GM19240 (cell line): ENCODE measurements around the gene NUP188.

ENCODE experiments used
- DNase-seq: peaks from one replicate; pipeline ENCODE4 v3.0.0; 2011; ENCODE audit warnings: low spot score; ENCODE audit not compliant: insufficient read length

NUP188 gene

DNA sequence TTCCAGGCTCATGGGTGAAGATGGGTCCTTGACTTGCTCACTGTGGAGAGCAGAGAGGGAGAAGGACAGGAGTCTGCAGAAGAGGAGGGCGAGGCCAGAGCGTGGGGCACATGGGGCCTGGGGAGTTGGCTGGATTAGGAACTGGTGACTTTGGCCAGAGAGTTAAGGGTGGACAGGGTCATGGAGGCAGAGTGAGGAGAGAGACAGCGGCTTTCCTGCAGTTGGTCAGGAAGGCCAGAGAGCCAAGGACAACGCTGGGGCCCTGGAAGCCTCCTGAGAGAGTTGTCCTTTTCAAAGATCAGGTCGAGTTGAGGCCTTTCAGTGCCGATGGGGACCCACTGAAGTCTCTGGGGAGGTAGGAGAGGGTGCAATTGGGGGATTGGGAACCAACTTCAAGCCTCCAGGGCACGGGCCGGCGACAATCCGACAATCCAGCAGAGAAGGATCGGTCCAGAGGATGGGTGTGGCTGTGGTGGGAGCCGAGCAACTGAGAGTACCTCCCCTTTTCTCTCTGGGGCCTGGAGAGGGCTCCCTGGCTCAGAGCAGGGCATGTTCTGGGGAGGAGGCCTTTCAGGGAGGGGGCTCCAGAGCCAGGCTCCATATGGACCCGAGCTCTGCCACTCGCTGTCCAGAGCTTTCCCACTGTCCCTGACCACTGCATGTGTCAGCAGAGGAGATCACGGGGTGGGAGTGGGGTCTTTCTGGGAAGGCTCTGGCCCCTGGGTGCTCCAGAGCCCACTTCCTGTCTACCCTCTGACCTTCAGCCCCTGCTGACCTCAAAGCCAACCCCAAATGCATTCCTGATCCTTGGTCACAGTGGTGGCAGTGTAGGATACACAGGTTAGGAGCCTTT lies 34.2 kb upstream of the NUP188 start:
- no peak for DNase-seq

DNA sequence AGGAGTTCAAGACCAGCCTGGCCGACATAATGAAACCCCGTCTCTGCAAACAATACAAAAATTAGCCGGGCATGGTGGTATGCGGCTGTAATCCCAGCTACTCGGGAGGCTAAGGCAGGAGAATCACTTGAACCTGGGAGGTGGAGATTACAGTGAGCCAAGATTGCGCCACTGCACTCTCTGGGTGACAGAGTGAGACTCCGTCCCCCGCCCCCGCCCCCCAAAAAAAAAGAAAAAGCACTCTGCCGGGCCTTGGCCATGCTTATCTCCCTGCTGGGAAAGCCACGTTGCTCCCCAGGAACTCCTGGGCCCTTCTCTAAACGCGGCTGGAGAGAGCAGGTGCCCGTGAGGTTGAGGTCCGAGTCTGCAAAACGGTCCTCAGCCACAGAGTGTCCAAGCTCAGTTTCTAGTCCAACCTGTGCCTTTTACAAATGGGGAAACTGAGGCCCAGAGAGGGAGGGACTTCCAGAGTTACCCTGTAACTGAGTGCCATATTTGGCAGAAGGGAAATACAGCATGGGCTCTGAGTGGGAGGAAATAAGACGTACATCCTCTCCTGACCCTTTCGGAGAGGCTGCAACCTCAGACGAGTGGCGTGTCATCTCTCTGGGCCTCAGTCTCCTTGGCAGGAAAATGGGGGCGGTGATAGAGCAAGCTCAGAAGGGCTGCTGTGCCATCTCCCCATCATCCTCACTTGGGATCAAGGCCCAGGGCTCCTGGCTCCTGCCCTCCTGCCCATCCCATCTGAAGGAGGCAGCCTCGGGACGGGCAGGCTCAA lies 33.3 kb upstream of the NUP188 start:
- no peak for DNase-seq

- DNase-seq: no peak
Measured at GRCh38 chr9:128916204-128916603, 31.3 kb upstream of the NUP188 start.

- DNase-seq: no peak
Measured at GRCh38 chr9:128916745-128917144, 30.8 kb upstream of the NUP188 start.

DNA sequence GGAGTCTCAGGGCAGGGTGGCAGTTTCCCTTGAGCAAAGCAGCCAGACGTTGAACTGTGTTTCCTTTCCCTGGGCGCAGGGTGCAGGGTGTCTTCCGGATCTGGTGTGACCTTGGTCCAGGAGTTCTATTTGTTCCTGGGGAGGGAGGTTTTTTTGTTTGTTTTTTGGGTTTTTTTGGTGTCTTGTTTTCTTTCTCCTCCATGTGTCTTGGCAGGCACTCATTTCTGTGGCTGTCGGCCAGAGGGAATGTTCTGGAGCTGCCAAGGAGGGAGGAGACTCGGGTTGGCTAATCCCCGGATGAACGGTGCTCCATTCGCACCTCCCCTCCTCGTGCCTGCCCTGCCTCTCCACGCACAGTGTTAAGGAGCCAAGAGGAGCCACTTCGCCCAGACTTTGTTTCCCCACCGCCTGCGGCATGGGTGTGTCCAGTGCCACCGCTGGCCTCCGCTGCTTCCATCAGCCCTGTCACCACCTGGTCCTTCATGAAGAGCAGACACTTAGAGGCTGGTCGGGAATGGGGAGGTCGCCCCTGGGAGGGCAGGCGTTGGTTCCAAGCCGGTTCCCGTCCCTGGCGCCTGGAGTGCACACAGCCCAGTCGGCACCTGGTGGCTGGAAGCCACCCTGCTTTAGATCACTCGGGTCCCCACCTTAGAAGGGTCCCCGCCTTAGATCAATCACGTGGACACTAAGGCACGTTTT lies 30.2 kb upstream of the NUP188 start:
- no peak for DNase-seq

DNA sequence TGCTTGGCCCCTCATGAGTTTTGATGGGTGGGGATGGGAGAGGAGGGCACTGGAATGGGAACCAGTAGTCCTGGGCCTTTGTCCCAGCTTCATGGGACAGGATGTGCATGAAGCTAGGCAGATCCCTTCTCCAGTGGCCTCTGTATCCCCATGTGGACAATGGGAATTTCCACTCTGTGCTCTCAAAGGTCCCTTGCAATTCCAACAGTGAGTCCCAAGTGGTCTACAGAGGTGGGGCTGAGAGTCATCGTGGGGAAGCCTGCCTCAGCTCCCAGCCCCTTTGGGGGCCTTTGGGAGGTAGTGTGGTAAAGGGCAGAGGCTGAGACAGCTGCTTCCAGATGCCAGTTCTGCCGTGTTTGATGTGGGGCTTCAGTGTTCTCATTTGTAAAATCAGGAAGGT lies 28.6 kb upstream of the NUP188 start:
- DNase-seq: no peak

DNA sequence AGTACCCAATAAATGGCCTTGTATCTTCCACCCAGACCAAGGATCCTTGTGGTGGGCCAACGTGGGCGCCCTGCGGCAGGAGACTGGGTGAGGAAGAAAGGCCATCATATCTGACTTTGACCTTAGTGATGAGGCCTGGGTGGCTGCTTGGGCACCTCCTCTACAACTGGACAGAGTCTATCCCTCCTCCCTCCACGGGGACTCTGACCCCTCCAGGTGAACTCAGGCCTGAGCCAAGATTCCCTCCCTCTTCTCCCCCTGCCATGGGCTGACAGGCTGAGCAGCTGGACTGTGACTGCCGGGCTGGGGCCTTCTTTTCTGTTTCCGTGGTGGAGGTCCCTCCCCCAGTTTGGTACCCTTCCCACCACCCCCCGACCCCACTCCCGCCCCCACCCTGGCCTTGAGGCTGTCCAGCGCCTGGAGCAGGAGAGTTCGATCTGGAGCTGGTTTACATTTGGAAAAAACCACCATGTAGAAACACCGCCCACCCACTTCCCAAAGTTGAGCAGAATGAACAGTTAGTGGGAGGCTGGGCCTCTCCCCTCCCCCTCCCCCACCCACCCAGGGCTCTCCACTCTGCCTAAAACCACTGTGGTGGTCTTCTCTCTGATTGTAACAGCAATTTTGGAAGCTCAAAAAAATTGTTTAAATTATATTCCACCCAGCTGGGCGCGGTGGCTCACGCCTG lies 28.0 kb upstream of the NUP188 start:
- DNase-seq: no peak

DNA sequence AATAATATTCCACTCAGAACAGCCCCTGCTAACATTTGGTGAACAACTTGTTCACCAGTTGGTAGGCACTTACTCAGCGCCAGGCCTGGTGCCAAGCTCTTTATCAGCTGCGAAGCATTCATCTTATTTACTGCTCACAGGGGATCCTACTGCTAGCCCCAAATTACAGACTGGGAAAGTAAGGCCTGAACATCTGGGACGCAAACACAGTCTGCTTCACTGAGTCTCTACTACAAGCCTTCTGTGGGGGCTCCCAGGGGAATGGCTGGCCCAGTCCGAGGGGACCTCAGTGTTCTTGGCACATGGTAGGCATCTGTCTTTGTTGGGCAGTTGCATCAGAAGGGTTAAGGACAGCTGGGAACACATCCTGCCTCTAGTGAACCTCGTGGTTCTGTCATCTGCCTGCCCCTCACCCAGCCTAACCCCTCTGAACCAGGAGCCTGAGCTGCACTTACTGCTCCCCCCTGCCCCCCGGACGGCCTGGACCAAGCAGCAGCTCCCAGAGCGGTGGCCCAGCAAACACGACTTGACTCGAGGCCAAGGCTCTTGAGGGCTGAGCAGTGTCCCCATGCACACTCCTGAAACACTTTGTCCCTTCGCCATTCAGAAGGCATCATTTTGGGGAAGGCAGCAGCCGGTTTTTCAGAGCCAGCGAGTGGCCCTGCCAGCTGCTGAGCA lies 27.0 kb upstream of the NUP188 start, which contains the start of gene PHYHD1:
PHYHD1 (plus strand) TSS at position 602 of the 678 bp plus-strand sequence. CDS start 1,342 bp downstream, outside the sequence.
- DNase-seq: no peak

DNA sequence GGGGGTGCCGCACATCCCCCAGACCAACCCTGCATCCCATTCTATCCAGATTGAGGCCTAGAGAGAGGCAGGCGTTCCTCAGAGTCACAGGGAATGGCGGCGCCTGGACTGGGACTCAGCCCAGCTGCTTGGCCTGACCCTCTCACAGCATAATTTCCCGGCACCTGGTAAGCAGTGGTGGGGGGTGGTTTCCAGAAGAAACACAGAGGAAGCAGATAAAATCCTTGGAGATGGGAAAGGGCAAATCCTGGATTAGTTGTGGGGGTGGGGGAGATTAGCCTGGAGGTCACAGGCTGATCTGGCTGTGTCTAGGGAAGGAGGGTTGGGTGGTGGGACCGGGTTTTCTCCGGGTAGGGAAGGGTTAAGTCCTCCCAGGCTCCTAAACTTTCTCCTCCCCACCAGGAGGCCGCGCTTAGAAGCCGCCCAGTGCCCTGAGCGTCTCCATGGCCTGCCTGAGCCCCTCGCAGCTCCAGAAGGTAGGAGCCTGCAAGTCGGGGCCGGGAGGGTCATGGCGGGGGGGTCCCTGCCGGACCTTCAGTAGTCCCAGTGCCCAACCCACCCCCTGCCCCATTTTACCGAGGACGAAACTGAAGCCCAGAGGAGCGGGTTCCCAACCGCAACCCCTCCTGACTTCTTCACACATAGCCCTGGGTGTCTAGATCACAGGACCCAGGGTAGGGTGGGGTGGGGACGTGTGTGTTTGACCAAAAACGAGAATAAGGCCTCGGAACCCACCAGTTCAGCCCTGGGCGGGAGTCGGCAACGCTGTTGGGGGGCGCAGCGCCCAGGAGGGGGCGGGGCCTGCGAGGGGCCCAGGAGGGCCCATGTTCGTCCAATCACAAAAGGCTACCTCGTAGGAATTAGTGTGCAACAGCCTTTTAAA lies 25.4 kb upstream of the NUP188 start:
- DNase-seq: no peak

DNA sequence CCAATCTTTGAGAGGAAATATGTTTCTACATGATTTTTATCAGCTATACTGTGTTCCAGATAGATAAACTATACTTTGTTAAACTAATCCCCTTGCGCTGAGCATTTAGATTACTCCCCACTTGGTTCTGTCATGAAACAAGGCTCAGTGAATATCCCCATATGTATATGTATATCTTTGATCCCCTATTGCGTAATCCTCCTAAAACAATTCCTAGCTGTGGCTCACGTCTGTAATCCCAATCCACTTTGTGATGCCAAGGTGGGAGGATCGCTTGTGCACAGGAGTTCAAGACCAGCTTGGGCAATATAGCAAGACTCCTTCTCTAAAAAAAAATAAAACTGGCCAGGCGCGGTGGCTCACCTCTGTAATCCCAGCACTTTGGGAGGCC lies 24.0 kb upstream of the NUP188 start:
- DNase-seq: no peak

DNA sequence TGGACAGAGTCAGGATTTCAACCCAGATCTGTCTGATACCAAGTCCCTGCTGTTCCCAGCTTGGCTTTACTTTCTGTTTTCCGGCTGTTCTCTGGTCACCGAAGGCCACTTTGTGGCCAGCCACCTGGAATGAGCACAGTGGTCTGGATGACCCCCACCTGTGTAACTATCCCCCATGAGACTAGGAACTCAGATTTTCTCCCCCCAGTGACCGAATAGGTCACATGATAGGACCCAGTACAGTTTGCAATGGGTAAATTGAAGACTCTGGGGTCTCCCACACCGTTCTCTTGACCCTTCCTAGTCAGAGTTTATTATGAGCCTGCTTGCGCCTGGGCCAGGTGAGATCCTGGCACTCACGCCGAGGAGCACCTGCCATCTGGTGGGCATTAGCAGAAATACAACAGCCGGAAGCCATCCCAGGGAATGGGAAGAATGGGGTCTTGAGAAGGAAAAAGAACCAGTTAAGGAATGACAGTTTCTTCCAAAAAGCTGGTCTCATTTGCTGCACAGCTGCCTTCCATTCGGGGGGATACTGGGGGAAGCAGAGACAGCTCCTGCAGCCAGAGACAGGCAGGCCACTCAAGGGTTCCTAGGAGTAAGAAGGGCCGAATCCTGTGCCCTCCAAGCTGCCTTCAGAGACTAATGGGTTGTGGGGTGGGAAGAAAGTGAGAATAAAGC lies 19.6 kb upstream of the NUP188 start:
- DNase-seq: peak; percentile 69

DNA sequence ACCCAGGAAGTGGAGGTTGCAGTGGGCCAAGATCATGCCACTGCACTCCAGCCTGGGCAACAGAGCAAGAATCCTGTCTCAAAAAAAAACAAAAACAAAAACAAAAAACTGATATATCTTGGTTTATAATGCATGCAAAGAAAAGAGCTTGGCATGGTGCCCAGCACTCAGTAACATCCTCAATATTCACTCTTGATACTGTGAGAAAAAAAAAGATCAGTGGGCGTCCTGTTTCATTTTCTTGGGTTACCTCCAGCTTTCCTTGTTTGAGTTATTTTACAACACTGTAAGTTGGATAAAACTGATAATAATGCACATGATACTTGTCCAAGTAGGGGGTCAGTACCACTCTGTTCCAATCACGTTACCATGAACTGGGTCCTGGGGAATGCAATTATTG lies 18.9 kb upstream of the NUP188 start:
- no peak for DNase-seq

DNA sequence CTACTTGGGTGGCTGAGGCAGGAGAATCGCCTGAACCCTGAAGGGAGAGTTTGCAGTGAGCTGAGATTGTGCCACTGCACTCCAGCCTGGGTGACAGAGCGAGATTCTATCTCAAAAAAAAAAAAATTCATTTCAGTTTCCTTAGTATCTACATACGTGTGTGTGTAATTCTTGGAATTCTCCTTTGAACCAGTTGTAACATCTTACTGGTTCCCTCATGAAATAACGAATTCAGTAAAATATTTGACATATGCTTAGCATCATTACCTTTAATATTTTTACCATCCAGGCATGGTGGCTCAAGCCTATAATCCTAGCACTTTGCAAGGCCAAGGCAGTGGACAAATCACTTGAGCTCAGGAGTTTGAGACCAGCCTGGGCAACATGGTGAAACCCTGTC lies 17.9 kb upstream of the NUP188 start:
- no peak for DNase-seq

DNA sequence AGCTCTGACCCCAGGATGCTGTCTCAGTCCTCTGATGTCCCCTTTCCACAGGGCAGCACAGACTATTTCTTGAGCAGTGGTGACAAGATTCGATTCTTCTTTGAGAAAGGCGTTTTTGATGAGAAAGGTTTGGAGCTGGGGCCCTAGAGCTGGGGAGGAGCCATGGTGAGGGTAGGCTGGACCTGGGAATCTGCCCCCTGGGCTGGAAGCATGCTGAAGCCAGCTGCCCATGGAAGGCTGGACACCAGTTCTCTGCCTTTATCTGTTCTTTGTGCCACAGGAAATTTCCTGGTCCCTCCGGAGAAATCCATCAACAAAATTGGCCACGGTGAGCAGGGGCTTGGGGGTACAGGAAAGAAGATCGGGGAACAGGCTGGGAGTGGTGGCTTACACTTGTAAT lies 13.8 kb upstream of the NUP188 start:
- no peak for DNase-seq

- DNase-seq: no peak
Measured at GRCh38 chr9:128936171-128936865, 11.2 kb upstream of the NUP188 start.

GRCh38 chr9:128937310-128938165 lies 10.0 kb upstream of the NUP188 start:
- no peak for DNase-seq

GRCh38 chr9:128940271-128940921 lies 7.1 kb upstream of the NUP188 start:
- no peak for DNase-seq
